ENCODE measurements around the gene TRIO.
A peak's percentile ranks its signal among the peaks of the same experiment; 100 is the strongest.

TRIO gene

DNA sequence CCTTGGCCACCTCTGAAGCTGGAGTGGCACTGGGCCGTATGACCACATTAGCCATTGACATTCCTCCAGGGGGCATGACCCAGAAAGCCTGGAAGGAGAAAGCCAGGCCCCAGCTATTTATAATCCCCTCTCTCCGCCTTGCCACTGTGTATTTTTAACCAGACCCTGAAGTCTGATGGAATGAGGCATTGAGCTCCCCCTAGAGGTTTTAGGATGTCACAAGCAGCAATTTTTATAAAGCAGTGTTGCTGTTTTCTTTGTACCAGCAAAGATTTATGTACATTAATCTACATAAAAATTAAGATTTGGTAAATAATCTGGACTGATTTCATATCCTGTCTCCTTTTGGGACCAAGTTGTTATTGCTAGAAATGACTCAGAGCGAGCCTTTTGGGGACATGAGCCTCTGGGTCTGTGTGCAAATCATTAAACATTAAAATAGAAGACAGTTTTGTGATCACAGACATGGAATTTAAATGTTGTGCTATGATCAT, 127.1 kb downstream of the TRIO start:
- no peak overlapping the region for H3K9ac ChIP-seq

DNA sequence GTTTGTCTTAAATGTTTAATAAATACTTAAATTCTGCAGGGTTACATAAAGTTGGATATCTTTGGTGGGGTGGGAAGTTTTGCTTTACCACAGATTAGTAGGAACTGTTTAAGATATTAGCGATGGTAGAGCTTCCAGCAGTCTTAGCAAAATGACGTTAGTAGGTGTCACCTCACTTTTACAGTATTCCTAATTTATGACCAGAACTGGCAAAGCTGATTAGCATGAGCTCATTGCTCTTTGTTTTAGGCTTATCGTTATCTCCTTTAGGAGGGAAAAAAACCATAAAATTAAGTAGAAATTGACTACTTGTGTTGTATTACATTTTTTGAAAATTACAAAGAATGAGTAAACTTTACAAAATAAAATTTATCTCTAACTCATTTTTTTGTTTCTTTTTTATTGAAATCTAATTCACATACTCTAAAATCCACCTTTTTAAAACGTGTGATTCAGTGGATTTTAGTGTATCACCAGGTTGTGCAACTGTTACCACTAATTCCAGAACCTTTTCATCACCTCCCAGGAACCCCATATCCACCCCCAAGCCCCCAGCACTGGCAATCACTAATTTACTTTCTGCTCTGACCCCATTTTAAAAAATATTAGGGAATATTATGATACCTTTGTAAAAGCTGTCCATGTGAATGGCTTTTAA, 129.5 kb downstream of the TRIO start:
- no peak overlapping the region for H3K9ac ChIP-seq
- H3K4me3 ChIP-seq (ENCODE audit: low read depth, low read length) = no peak overlapping the region
- no peak overlapping the region for H3K4me2 ChIP-seq (ENCODE audit: low read length)
- H3K27me3 ChIP-seq (ENCODE audit: control insufficient read depth, insufficient read depth, low read length) = no peaks in the 10 kb centered on the region
- no peak overlapping the region for H3K27ac ChIP-seq
- H3K79me2 ChIP-seq = peaks cover 17% of the 10 kb centered on the region
- H3K9me3 ChIP-seq (ENCODE audit: control insufficient read depth, low read length) = no peaks in the 10 kb centered on the region
- no peaks in the 10 kb centered on the region for H3K36me3 ChIP-seq (ENCODE audit: control insufficient read depth, insufficient read depth, low read length)
- H2AFZ ChIP-seq = no peak overlapping the region
- peaks cover 22% of the 10 kb centered on the region for H3K4me1 ChIP-seq
- TF ChIP-seq, protein P1, sequence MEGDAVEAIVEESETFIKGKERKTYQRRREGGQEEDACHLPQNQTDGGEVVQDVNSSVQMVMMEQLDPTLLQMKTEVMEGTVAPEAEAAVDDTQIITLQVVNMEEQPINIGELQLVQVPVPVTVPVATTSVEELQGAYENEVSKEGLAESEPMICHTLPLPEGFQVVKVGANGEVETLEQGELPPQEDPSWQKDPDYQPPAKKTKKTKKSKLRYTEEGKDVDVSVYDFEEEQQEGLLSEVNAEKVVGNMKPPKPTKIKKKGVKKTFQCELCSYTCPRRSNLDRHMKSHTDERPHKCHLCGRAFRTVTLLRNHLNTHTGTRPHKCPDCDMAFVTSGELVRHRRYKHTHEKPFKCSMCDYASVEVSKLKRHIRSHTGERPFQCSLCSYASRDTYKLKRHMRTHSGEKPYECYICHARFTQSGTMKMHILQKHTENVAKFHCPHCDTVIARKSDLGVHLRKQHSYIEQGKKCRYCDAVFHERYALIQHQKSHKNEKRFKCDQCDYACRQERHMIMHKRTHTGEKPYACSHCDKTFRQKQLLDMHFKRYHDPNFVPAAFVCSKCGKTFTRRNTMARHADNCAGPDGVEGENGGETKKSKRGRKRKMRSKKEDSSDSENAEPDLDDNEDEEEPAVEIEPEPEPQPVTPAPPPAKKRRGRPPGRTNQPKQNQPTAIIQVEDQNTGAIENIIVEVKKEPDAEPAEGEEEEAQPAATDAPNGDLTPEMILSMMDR (IDR thresholded peaks at IDR 0.05) = no peak

More for the DNA sequence above, 127.1 kb downstream of the TRIO start:
- Histone ChIP-seq H3K4me3 (ENCODE audit: low read depth, low read length) (no peak overlapping the region), H3K27me3 (ENCODE audit: control insufficient read depth, insufficient read depth, low read length) (no peaks in the 10 kb centered on the region), H3K9me3 (ENCODE audit: control insufficient read depth, low read length) (no peaks in the 10 kb centered on the region), H2AFZ (no peak overlapping the region), H3K27ac (no peak overlapping the region), H3K36me3 (ENCODE audit: control insufficient read depth, insufficient read depth, low read length) (no peaks in the 10 kb centered on the region), H3K4me2 (ENCODE audit: low read length) (peak overlapping the region; percentile 35), H3K4me1 (peaks cover 22% of the 10 kb centered on the region), H3K79me2 (peaks cover 9% of the 10 kb centered on the region)
- TF ChIP-seq, protein P1 (IDR thresholded peaks at IDR 0.05) = peak; percentile 70

DNA sequence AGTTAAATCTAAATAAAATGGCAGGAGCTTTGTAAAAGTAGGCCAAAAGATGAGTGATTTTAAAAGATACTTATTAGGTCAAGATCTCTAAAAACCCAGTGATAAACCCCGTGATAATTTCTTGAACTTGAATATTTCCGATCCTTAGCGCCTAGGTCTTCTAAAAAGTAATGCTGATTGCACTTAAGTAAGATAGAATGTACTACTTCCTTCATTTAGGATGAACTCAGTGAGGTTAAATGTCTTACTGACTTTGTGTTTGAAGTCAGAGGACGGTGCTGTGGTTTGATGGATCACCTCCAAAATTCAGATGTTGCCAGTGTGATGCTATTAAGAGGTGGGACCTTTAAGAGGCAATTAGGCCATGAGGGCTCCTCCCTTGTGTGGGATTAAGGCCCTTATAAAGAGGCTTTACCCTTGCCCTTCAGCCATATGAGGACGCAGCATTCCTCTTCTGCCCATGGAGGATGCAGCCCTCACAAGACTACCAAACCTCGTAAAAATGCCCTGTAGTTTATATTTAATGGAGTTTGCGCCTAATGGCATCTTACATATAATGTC, 130.1 kb downstream of the TRIO start:
- H3K27ac ChIP-seq = no peak overlapping the region
- no peaks in the 10 kb centered on the region for H3K9me3 ChIP-seq (ENCODE audit: control insufficient read depth, low read length)
- TF ChIP-seq, protein P1 (IDR thresholded peaks at IDR 0.05) = no peak
- H3K4me2 ChIP-seq (ENCODE audit: low read length) = no peak overlapping the region
- no peaks in the 10 kb centered on the region for H3K36me3 ChIP-seq (ENCODE audit: control insufficient read depth, insufficient read depth, low read length)
- no peak overlapping the region for H3K4me3 ChIP-seq (ENCODE audit: low read depth, low read length)
- peaks cover 17% of the 10 kb centered on the region for H3K79me2 ChIP-seq
- no peak overlapping the region for H3K9ac ChIP-seq
- H3K27me3 ChIP-seq (ENCODE audit: control insufficient read depth, insufficient read depth, low read length) = no peaks in the 10 kb centered on the region
- no peak overlapping the region for H2AFZ ChIP-seq
- peaks cover 19% of the 10 kb centered on the region for H3K4me1 ChIP-seq

DNA sequence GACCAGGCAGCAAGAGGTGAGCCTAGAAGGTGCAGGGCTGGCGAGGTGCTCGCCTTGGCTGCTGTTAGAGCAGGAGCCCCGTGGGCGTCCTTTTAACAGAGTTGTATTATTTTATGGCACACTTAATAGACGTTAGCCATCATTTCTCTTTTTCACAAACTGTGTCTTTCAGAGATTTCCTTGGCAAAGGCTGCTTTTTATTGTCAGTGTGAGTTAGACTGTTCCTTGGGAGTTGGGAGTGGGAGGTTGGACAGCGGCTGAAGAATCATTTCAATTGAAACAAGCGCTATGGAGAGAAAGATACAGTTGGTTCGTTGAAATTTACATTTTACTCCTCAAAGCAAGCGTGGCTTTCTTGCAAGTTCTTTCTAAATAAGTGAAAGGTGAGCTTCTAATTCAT, 133.2 kb downstream of the TRIO start:
- Histone ChIP-seq H3K9ac (no peak overlapping the region), H3K27me3 (ENCODE audit: control insufficient read depth, insufficient read depth, low read length) (no peaks in the 10 kb centered on the region), H3K9me3 (ENCODE audit: control insufficient read depth, low read length) (no peaks in the 10 kb centered on the region), H3K4me1 (no peaks in the 10 kb centered on the region), H3K79me2 (peaks cover 12% of the 10 kb centered on the region), H2AFZ (no peak overlapping the region), H3K4me3 (ENCODE audit: low read depth, low read length) (no peak overlapping the region), H3K27ac (no peak overlapping the region), H3K4me2 (ENCODE audit: low read length) (no peak overlapping the region), H3K36me3 (ENCODE audit: control insufficient read depth, insufficient read depth, low read length) (no peaks in the 10 kb centered on the region)
- TF ChIP-seq, protein P1 (IDR thresholded peaks at IDR 0.05) = no peak
